AG04450 (cell line): ENCODE data around the gene RPL28. TPM values are rescaled to one million over a fixed set of nuclear protein-coding genes. Genes with fewer than 3 reads are reported as not detected.

Experiments used
- CTCF ChIA-PET: fragments of 300-600, 350-600 bp; formaldehyde crosslinking; extraction: SDS; loops from one replicate; lab custom pipeline; 2022; ENCODE audit warnings: antibody characterized with exemption, inconsistent platforms; lab: Charles Lee
- POLR2A ChIA-PET: fragments of 350-600 bp; formaldehyde crosslinking; extraction: SDS; loops from one replicate; lab custom pipeline; 2021; ENCODE audit warnings: antibody characterized with exemption, inconsistent platforms; lab: Yijun Ruan, JAX
- DNase-seq: peaks from one replicate; pipeline ENCODE4 v3.0.0-alpha.2; 2011; ENCODE audit warnings: low read depth, low spot score
- H3K27ac ChIP-seq: one replicate; pipeline ENCODE4 v1.5.1; 2012; ENCODE audit warnings: low read depth, low read length, control low read depth
- H3K27me3 ChIP-seq: one replicate; pipeline ENCODE4 v1.6.0; 2012; ENCODE audit warnings: low read length; ENCODE audit not compliant: control insufficient read depth, insufficient read depth
- H3K4me3 ChIP-seq: 2 replicates; pipeline ENCODE4 v1.5.1; 2011; ENCODE audit warnings: mild to moderate bottlenecking, low read depth, low read length, control low read depth
- H3K9me3 ChIP-seq: 2 replicates; pipeline ENCODE4 v1.5.1; 2012; ENCODE audit warnings: low read length; ENCODE audit not compliant: control insufficient read depth, insufficient read depth
- polyA plus RNA-seq: library from polyadenylated mRNA; depleted of rRNA; stranded (reverse); fragments of >200 nt; gene quantifications from 2 replicates; pipeline ENCODE4 v1.2.3, GENCODE V29; 2011
- TF ChIP-seq, protein P1 (sequence below): IDR thresholded peaks from 2 replicates; pipeline ENCODE4 v1.5.1; 2011; ENCODE audit warnings: low read depth, low read length, control low read depth, inconsistent platforms

Gene RPL28
- polyA plus RNA-seq, 1 experiment: 325 TPM

- TF ChIP-seq, protein P1, sequence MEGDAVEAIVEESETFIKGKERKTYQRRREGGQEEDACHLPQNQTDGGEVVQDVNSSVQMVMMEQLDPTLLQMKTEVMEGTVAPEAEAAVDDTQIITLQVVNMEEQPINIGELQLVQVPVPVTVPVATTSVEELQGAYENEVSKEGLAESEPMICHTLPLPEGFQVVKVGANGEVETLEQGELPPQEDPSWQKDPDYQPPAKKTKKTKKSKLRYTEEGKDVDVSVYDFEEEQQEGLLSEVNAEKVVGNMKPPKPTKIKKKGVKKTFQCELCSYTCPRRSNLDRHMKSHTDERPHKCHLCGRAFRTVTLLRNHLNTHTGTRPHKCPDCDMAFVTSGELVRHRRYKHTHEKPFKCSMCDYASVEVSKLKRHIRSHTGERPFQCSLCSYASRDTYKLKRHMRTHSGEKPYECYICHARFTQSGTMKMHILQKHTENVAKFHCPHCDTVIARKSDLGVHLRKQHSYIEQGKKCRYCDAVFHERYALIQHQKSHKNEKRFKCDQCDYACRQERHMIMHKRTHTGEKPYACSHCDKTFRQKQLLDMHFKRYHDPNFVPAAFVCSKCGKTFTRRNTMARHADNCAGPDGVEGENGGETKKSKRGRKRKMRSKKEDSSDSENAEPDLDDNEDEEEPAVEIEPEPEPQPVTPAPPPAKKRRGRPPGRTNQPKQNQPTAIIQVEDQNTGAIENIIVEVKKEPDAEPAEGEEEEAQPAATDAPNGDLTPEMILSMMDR: no peak
- POLR2A ChIA-PET: no interaction called here
- no peak for DNase-seq
- Histone ChIP-seq H3K27ac (no peak overlapping the region), H3K4me3 (no peak overlapping the region), H3K27me3 (peaks cover 15% of the 10 kb centered on the region), H3K9me3 (peaks cover 16% of the 10 kb centered on the region; the same call in 1 of the 2 replicates)
- CTCF ChIA-PET: no interaction called here
Observed at GRCh38 chr19:55435020-55435419, 49.3 kb downstream of the RPL28 start.

DNA sequence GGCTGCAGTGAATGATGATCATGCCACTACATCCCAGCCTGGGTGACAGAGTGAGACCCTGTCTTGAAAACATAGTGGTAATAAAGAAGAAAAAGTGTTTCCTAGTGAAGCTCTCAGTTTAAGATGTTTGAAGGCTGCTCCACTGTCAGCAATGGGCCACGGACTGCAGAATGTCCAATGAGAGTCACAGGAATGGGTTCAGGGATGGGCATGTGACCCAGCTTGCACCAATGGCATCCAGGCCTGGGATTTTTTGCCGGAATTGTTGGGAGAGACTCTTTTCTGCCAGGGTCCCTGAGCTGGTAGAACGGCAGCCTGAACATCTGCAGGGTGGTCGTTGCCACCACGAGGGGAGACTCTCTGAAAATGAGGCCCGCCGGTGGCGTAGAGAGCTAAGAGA lies 51.1 kb downstream of the RPL28 start:
- Histone ChIP-seq H3K4me3 (no peak overlapping the region), H3K9me3 (peaks cover 24% of the 10 kb centered on the region; the same call in 1 of the 2 replicates), H3K27ac (no peak overlapping the region), H3K27me3 (peaks cover 31% of the 10 kb centered on the region)
- CTCF ChIA-PET: interaction anchor here (0.8 to 1.4 kb wide), 3 partner anchors 18 to 67 kb away, joined by 3 to 13 read pairs (median 4); no protein-coding TSS in a partner anchor
- POLR2A ChIA-PET: interaction anchor here (0.8 to 2.0 kb wide), 2 partner anchors 30 to 67 kb away, joined by 3 to 10 read pairs; partner anchors contain the start of gene UBE2S
- TF ChIP-seq, protein P1: no peak
- DNase-seq: no peak

- no peak for DNase-seq
- POLR2A ChIA-PET: interaction anchor here (0.8 to 2.0 kb wide), 2 partner anchors 30 to 66 kb away, joined by 3 to 10 read pairs; partner anchors contain the start of gene UBE2S
- CTCF ChIA-PET: interaction anchor here (0.8 to 1.4 kb wide), 3 partner anchors 19 to 67 kb away, joined by 3 to 13 read pairs (median 4); no protein-coding TSS in a partner anchor
Observed at GRCh38 chr19:55437410-55437809, 51.7 kb downstream of the RPL28 start.

GRCh38 chr19:55439052-55439451 lies 53.3 kb downstream of the RPL28 start:
- peaks cover 35% of the 10 kb centered on the region for H3K27me3 ChIP-seq
- POLR2A ChIA-PET: interaction anchor here (1.3 kb wide), 1 partner anchor 32 kb away, joined by 4 read pairs; the partner anchor contains the start of gene UBE2S
- H3K4me3 ChIP-seq: no peak overlapping the region
- H3K9me3 ChIP-seq: peaks cover 19% of the 10 kb centered on the region; the same call in 1 of the 2 replicates
- DNase-seq: no peak
- no peak overlapping the region for H3K27ac ChIP-seq
- TF ChIP-seq, protein P1: no peak
- CTCF ChIA-PET: no interaction called here

More at GRCh38 chr19:55437410-55437809, 51.7 kb downstream of the RPL28 start:
- H3K27me3 ChIP-seq: peaks cover 33% of the 10 kb centered on the region
- TF ChIP-seq, protein P1: no peak
- peaks cover 24% of the 10 kb centered on the region; the same call in 1 of the 2 replicates for H3K9me3 ChIP-seq
- H3K4me3 ChIP-seq: no peak overlapping the region
- no peak overlapping the region for H3K27ac ChIP-seq

DNA sequence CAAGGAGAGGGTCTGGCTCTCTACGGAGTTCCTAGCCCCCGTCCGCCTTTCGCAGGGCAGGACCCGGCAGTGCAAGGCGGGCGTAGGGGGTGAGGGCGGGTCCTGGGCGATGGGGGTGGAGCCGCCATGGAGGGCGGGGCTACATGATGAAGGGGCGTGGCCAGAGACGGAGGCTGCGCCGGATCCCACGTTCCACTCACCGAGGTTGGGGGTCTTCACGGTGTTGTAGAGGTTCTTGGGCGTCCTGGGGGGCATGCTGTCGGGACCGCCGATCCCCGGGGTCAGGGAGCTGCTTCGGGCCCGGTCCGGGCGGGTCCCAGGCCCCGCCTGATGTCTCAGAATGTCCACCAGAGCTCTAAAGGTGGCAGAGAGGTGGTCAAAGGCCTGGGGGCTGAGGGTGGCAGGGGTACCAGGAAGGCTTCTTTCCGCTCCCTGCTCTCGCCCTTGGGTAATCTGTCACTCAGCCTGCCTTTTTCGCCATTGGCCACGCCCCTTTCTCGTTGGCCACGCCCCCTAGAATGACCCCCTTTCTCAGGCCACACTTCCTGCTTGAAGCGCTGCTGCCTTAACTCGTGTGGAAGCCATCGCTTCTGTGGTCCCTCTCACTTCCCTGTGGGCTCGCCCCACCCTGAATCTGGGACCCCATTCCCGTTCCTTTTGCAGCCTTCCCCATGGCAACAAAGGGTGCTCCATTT lies 54.8 kb downstream of the RPL28 start:
- TF ChIP-seq, protein P1: no peak
- H3K4me3 ChIP-seq: no peak overlapping the region
- POLR2A ChIA-PET: no interaction called here
- H3K9me3 ChIP-seq: peaks cover 8% of the 10 kb centered on the region; the same call in 1 of the 2 replicates
- DNase-seq: no peak
- peaks cover 49% of the 10 kb centered on the region for H3K27me3 ChIP-seq
- CTCF ChIA-PET: no interaction called here
- no peak overlapping the region for H3K27ac ChIP-seq
